ENCODE results near the gene NKD2.

Gene NKD2

GRCh38 chr5:1032011-1032410 is 23.4 kb downstream of the NKD2 start:
- no peak for DNase-seq

GRCh38 chr5:1032551-1033027 is 24.0 kb downstream of the NKD2 start:
- DNase-seq: no peak

DNA sequence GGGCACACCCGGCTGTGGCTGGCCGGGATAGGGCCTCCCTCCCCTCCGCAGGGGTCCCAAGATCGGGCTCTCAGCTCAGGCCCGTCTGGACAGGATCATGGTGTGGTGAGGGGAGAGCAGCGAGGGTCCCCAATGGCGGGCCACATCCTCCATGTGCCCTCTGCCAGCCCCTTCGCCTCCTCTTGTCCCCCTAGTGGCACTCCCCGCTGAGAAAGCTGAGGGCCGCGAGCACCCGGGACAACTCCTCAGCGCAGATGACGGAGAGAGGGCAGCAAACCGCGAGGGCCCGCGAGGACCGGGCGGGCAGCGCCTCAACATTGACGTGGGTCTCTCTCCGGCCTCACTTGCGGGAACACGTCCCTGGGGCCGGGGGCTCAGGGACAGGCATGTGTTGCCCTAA is 24.6 kb downstream of the NKD2 start:
- DNase-seq: no peak

- no peak for DNase-seq
Observed at GRCh38 chr5:1033606-1034420, 25.2 kb downstream of the NKD2 start.

DNA sequence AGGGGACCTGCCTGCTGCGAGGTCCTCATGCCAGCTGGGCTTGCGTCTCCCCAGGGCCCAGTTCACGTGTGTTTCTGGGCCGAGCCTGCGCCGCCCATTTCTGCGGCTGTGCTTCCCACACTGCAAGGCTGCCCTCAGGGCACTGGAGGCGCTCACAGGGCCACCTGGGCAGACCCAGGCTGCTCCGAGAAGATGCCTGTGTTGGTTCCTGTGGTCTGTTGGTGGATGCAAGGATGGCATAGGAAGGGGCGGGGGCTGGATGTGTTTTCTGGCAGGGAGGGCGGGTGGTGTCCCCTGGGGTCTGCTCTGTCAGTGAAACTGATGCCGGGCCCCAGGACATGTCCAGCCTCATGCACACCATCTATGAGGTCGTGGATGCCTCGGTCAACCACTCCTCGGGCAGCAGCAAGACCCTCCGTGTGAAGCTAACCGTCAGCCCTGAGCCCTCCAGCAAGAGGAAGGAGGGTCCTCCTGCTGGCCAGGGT is 25.9 kb downstream of the NKD2 start:
- no peak for DNase-seq

- no peak for DNase-seq
Observed at GRCh38 chr5:1034986-1035385, 26.4 kb downstream of the NKD2 start.

DNA sequence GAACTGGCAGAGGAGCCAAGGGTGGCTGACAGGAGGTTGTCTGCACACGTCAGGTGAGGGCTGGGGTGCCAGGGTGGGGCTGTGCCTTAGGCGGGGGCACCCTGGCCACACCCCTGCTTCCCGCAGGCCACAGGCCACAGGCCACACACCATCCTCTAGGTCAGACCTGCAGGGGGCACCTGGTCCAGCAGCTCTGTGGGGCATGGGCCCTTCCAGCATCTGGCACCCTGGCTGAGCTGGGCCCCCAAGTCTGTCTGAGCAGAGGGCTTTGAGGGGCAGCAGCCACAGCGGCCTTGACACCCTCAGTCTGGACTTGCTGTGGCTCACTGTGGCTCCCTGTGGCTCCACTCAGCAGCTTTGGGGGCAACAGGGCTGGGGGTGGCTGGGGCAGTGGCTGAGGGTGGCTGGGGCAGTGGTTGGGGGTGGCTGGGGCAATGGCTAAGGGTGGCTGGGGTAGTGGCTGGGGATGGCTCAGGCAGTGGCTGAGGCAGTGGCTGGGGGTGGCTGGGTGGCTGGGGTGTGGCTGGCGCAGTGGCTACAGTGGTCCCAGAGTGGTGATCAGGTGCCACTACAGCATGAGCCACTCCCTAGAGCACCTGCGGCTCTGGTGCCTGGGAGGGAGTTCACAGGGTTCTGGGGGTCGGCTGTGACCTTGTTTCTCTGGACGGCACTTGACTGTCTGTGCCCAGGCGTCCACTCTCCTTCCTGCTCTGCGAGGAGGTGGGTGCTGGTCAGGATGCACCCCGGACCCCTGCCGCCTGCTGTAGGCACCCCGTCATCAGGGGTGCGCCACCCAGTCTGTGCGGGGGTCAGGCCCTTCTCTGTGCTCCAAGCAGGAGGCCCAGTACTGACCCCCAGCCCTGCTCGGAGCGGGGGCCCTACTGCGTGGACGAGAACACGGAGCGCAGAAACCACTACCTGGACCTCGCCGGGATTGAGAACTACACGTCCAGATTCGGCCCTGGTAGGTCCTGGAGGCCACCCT is 27.1 kb downstream of the NKD2 start:
- DNase-seq: no peak

DNA sequence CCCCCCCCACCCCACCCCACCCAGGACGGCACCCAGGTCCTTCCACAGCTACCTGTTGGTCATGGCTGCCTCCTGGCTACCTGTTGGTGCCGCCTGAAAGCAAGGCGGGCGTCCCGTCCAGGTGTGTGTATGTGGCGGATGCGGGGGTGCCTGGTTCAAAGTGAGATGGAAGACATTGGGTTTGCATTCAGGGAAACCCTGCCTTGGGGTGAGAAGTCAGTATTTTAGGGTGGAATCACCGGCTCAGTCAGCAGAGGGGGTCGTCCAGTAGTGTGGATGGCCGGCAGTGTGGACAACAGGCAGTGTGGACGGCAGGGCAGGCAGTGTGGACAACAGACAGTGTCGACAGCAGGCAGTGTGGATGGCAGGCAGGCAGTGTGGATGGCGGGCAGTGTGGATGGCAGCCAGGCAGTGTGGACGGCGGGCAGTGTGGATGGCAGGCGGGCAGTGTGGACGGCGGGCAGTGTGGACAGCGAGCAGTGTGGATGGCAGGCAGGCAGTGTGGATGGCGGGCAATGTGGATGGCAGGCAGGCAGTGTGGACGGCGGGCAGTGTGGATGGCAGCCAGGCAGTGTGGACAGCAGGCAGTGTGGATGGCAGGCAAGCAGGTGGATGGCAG is 28.0 kb downstream of the NKD2 start:
- no peak for DNase-seq

GRCh38 chr5:1037123-1037670 is 28.6 kb downstream of the NKD2 start:
- DNase-seq: no peak

DNA sequence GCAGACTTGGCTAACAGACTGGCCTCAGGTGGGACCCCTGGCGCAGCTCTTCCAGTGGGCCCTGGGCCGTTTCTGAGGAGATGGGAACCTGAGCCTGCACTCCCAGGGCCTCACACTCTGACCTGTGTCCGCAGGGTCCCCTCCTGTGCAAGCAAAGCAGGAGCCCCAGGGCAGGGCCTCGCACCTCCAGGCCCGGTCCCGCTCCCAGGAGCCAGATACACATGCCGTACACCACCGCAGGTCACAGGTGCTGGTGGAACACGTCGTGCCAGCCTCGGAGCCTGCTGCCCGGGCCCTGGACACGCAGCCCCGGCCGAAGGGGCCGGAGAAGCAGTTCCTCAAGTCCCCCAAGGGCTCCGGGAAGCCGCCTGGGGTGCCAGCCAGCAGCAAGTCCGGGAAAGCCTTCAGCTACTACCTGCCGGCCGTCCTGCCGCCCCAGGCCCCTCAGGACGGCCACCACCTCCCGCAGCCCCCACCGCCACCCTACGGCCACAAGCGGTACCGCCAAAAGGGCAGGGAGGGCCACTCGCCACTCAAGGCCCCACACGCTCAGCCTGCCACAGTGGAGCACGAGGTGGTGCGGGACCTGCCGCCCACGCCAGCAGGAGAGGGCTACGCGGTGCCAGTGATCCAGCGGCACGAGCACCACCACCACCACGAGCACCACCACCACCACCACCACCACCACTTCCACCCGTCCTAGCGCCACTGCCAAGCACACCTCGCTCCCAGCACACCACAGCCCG is 29.2 kb downstream of the NKD2 start:
- DNase-seq: no peak

DNA sequence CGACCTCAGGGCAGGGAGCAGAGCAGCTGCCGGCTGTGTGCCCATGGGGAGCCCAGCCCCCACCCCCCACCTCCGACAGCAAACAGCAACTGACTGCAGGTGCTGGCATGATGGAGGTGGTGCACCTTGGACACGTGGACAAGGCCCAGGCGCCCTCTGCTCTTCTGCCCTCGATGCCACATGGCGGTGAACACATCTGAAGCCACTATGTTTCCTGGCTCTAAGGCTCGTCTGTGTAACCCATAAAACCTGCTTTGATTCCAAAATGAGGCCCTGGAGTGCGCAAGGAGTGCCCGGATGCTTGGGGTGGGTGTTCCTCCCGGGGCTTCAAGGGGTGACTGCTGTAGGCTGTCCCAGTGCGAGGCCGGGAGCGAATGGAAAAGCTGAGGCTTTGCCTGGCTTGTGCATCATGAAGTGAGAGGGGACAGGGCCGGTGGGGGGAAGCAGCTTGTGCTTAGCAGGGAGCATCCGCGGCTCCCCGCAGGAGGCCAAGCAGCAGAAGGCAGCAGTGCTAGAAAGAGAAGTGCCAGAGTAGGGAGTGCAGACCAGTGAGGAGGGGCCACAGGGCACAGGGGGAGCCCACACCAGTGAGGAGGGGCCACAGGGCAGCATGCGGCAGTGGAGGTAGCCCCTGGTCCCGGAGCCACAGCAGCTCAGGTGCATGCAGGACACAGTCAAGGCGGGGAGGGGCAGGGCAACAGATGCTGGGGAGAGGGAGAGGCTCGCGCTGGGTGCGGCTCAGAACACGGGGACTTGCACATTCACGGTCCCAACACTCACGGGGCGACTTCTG is 30.0 kb downstream of the NKD2 start:
- DNase-seq: no peak

DNA sequence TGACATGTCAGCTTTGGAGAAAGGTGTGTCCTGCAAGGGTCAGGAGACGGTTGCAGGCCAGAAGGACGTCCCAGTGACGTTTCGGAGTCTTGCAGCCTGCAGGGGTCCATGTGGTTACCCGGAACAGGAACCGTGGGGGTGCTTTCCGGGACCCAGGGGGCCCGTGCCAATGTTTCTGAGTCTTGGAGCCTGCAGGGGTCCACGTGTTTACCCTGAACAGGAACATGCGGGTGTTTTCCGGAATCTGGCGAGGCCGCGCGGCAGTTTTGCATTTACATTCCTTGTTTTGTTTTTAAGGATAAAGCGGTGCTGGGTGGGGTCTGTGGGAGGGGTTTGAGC is 30.6 kb downstream of the NKD2 start:
- DNase-seq: no peak

DNA sequence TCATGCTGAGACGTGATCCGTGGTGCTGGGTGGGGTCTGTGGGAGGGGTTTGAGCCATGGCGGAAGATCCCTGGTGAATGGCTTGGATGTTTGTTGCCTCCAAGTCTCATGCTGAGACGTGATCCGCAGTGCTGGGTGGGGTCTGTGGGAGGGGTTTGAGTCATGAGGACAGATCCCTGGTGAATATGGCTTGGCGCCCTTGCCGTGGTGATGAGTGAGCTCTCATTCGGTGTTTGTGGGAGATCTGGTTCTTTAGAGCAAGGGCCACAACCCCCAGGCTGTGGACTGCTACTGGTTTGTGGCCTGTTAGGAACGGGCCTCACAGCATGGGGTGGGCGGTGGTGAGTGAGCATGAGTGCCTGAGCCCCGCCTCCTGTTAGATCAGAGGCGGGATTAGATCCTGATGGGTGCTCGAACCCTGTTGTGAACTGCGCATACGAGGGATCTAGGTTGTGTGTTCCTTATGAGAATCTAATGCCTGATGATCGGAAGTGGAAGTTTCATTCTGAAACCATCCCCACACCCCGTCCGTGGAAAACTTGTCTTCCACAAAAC is 31.2 kb downstream of the NKD2 start:
- DNase-seq: no peak

DNA sequence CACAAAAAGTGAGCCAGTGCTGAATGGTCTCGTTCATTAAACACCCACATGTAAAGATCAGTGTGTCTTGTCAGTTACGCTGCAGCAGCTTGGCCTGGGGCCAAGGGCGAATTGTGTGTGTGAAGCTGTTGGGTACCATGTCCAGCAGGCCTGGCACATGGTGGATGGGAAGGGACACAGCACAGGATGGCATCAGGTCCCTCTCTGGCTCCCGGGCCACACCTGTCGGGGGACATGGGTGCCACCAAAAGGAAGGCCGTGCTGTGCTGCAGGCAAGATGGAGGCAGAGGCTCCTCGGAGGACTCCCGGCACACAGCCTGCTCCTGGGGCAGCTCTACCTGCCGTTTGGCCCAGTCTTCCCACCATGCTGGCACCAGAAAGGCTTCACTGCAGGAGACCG is 32.0 kb downstream of the NKD2 start:
- DNase-seq: no peak

DNA sequence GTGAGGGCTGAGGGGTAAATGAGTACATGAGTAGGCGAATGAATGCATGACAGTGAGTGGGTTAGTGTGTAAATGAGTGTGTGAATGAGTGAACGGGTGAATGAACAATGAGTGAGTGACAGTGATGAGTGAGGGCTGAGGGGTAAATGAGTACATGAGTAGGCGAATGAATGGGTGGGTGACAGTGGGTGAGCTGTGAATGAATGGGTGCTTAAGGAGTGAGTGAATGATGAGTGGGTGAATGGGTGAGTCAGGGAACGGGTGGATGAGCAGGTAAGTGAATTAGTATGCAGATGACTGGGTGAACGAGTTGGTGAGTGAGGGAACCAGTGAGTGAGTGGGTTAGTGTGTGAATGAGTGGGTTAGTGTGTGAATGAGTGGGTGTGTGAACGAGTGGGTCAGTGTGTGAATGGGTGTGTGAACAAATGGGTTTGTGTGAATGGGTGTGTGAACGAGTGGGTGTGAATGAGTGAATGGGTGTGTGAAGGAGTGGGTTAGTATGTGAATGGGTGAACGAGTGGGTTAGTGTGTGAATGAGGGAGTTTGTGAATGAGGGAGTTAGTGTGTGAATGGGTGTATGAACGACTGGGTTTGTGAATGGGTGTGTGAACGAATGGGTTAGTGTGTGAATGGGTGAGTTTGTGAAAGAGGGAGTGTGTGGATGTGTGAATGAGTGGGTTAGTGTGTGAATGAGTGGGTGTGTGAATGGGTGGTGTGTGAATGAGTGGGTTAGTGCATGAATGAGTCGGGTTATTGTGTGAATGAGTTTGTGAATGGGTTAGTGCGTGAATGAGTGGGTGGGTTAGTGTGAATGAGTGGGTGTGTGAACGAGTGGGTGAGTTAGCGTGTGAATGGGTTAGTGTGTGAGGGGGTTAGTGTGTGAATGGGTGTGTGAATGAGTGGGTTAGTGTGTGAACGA is 32.9 kb downstream of the NKD2 start:
- DNase-seq: no peak

DNA sequence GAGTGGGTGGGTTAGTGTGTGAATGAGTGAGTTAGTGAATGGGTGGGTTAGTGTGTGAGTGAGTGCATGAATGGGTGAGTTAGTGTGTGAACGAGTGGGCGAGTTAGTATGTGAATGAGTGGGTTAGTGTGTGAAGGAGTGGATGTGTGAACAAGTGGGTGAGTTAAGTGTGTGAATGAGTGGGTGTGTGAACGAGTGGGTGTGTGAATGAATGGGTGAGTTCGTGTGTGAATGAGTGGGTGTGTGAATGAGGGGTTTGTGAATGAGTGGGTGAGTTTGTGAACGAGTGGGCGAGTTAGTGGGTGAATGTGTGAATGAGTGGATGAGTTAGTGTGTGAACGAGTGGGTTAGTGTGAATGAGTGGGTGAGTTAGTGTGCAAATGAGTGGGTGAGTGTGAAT is 34.0 kb downstream of the NKD2 start:
- DNase-seq: no peak

DNA sequence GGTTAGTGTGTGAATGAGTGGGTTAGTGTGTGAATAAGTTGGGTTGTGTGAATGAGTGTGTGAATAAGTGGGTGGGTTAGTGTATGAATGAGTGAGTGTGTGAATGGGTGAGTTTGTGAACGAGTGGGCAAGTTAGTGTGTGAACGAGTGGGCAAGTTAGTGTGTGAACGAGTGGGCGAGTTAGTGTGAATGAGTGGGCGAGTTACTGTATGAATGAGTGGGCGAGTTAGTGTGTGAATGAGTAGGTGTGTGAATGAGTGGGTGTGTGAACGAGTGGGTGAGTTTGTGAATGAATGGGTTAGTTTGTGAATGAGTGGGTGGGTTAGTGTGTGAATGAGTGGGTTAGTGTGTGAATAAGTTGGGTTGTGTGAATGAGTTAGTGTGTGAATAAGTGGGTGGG is 34.7 kb downstream of the NKD2 start:
- DNase-seq: no peak

GRCh38 chr5:1044117-1044516 is 35.5 kb downstream of the NKD2 start:
- no peak for DNase-seq

DNA sequence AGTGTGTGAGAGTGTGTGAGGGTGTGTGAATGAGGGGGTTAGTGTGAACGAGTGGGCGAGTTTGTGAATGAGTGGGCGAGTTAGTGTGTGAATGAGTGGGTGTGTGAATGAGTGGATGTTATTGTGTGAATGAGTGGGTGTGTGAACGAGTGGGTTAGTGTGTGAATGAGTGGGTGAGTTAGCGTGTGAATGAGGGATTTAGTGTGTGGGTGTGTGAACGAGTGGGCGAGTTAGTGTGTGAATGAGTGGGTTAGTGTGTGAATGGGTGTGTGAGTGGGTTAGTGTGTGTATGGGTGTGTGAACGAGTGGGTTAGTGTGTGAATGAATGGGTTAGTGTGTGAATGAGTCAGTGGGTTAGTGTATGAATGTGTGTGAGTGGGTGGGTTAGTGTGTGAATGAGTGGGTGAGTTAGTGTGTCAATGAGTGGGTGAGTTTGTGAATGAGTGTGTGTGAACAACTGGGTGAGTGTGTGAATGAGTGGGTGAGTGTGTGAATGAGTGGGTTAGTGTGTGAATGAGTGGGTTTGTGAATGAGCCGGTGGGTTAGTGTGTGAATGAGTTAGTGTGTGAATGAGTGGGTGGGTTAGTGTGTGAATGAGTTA is 37.5 kb downstream of the NKD2 start:
- no peak for DNase-seq
